22Rv1 (cell line): Measurements from ENCODE around the gene CEBPA.
A peak's percentile ranks its signal among the peaks of the same experiment; 100 is the strongest.

Experiments
- ZFX ChIP-seq: fragments of 450-650 bp; IDR thresholded peaks from 2 replicates; pipeline ENCODE4 v1.6.1; 2017; ENCODE audit warnings: antibody characterized with exemption, borderline replicate concordance
- TF ChIP-seq, protein P1 (sequence below): fragments of 450-650 bp; IDR thresholded peaks from 2 replicates; pipeline ENCODE4 v1.5.1; 2017; ENCODE audit warnings: mild to moderate bottlenecking

DNA sequence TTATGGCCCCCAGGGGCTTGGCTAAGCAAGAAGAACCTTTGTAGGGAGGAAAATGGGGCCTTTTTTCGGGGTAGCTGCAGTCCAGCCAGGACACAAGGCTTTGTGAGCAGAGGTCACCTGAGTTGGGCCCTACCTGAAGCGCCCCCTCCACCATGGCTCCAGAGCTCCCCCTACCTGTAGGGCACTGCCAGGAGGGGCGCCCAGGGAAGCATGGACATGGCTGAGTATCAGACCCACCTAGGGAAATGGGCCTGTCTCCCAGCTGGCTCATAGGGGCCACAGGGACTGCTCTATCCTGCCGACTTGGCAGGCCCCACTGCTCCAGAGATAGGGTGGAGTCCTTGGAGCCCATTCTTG lies 9.0 kb upstream of the CEBPA start:
- TF ChIP-seq, protein P1, sequence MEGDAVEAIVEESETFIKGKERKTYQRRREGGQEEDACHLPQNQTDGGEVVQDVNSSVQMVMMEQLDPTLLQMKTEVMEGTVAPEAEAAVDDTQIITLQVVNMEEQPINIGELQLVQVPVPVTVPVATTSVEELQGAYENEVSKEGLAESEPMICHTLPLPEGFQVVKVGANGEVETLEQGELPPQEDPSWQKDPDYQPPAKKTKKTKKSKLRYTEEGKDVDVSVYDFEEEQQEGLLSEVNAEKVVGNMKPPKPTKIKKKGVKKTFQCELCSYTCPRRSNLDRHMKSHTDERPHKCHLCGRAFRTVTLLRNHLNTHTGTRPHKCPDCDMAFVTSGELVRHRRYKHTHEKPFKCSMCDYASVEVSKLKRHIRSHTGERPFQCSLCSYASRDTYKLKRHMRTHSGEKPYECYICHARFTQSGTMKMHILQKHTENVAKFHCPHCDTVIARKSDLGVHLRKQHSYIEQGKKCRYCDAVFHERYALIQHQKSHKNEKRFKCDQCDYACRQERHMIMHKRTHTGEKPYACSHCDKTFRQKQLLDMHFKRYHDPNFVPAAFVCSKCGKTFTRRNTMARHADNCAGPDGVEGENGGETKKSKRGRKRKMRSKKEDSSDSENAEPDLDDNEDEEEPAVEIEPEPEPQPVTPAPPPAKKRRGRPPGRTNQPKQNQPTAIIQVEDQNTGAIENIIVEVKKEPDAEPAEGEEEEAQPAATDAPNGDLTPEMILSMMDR: peak; percentile 38
- TF ChIP-seq ZFX: no peak
